Ectodermal cell (in vitro differentiated cells): ENCODE data around the gene HEXIM2.

ENCODE experiments used
- H3K27ac ChIP-seq: 2 replicates; pipeline ENCODE4 v1.7.0; 2013; ENCODE audit warnings: mild to moderate bottlenecking, low read depth, low read length; ENCODE audit not compliant: insufficient read depth, poor library complexity, severe bottlenecking
- H3K27me3 ChIP-seq: 2 replicates; pipeline ENCODE4 v1.7.0; 2013; ENCODE audit warnings: mild to moderate bottlenecking, low read length; ENCODE audit not compliant: insufficient read depth, control insufficient read depth, poor library complexity, severe bottlenecking
- H3K36me3 ChIP-seq: one replicate; pipeline ENCODE4 v1.7.0; 2013; ENCODE audit warnings: low read length; ENCODE audit not compliant: control insufficient read depth, insufficient read depth
- H3K4me1 ChIP-seq: one replicate; pipeline ENCODE4 v1.7.0; 2013; ENCODE audit warnings: low read length; ENCODE audit not compliant: control insufficient read depth, insufficient read depth
- H3K4me3 ChIP-seq: 2 replicates; pipeline ENCODE4 v1.7.0; 2013; ENCODE audit warnings: low read depth, low read length, control low read depth; ENCODE audit not compliant: insufficient read depth
- H3K9me3 ChIP-seq: 2 replicates; pipeline ENCODE4 v1.7.0; 2013; ENCODE audit warnings: mild to moderate bottlenecking, low read length, moderate library complexity; ENCODE audit not compliant: control insufficient read depth
- WGBS, 2 experiments: methylation state at CpG; one replicate each; pipeline ENCODE4 v1.1.7; 2013; ENCODE audit warnings: missing lambda C conversion rate in 2 of 2; 5-methylcytosine and 5-hydroxymethylcytosine counted together

Gene HEXIM2

GRCh38 chr17:45170931-45171337, 9.3 kb downstream of the HEXIM2 start:
- H3K27ac ChIP-seq: peak overlapping the region; percentile 86
- H3K4me1 ChIP-seq: peaks cover 29% of the 10 kb centered on the region
- no peak overlapping the region for H3K4me3 ChIP-seq
- no peaks in the 10 kb centered on the region for H3K36me3 ChIP-seq
- WGBS, 2 experiments: 80 to 87% methylated on average over 5 of the region's 5 CpGs
- no peaks in the 10 kb centered on the region for H3K9me3 ChIP-seq
- H3K27me3 ChIP-seq: no peaks in the 10 kb centered on the region

- Histone ChIP-seq H3K27ac (peak overlapping the region; percentile 86), H3K36me3 (no peaks in the 10 kb centered on the region), H3K4me1 (peaks cover 33% of the 10 kb centered on the region), H3K27me3 (no peaks in the 10 kb centered on the region), H3K4me3 (no peak overlapping the region), H3K9me3 (no peaks in the 10 kb centered on the region)
- WGBS, 2 experiments: 32 to 34% methylated on average over 20 of the region's 20 CpGs
Observed at GRCh38 chr17:45171338-45172231, 9.9 kb downstream of the HEXIM2 start.

GRCh38 chr17:45172232-45172540, 10.5 kb downstream of the HEXIM2 start:
- Histone ChIP-seq H3K36me3 (no peaks in the 10 kb centered on the region), H3K9me3 (no peaks in the 10 kb centered on the region), H3K4me3 (no peak overlapping the region), H3K4me1 (peaks cover 33% of the 10 kb centered on the region), H3K27me3 (no peaks in the 10 kb centered on the region), H3K27ac (peak overlapping the region; percentile 86)
- whole genome bisulfite sequencing, 2 experiments: 64 to 66% methylated on average over 5 of the region's 5 CpGs

- H3K27ac ChIP-seq: peak overlapping the region; percentile 86
- 51 to 52% methylated on average over 10 of the region's 10 CpGs for WGBS, 2 experiments
- H3K4me3 ChIP-seq: no peak overlapping the region
Observed at GRCh38 chr17:45172541-45173286, 11.0 kb downstream of the HEXIM2 start.

GRCh38 chr17:45175759-45176115, 14.1 kb downstream of the HEXIM2 start:
- H3K4me1 ChIP-seq: peaks cover 29% of the 10 kb centered on the region
- H3K4me3 ChIP-seq: no peak overlapping the region
- H3K27ac ChIP-seq: no peak overlapping the region
- no peaks in the 10 kb centered on the region for H3K36me3 ChIP-seq
- H3K27me3 ChIP-seq: no peaks in the 10 kb centered on the region
- WGBS, 2 experiments: 89 to 94% methylated on average over 3 of the region's 3 CpGs
- H3K9me3 ChIP-seq: no peaks in the 10 kb centered on the region

More at GRCh38 chr17:45172541-45173286, 11.0 kb downstream of the HEXIM2 start:
- Histone ChIP-seq H3K9me3 (no peaks in the 10 kb centered on the region), H3K36me3 (no peaks in the 10 kb centered on the region), H3K4me1 (peaks cover 33% of the 10 kb centered on the region), H3K27me3 (no peaks in the 10 kb centered on the region)

- Histone ChIP-seq H3K27ac (no peak overlapping the region), H3K4me3 (no peak overlapping the region), H3K27me3 (no peaks in the 10 kb centered on the region), H3K9me3 (no peaks in the 10 kb centered on the region), H3K4me1 (peaks cover 11% of the 10 kb centered on the region), H3K36me3 (no peaks in the 10 kb centered on the region)
- WGBS, 2 experiments: 91 to 92% methylated on average over 7 of the region's 7 CpGs
Observed at GRCh38 chr17:45177563-45177962, 15.9 kb downstream of the HEXIM2 start.

GRCh38 chr17:45184144-45184543, 22.5 kb downstream of the HEXIM2 start:
- Histone ChIP-seq H3K36me3 (no peaks in the 10 kb centered on the region), H3K27me3 (no peaks in the 10 kb centered on the region), H3K4me1 (no peaks in the 10 kb centered on the region), H3K27ac (no peak overlapping the region), H3K9me3 (no peaks in the 10 kb centered on the region), H3K4me3 (no peak overlapping the region)
- WGBS, 2 experiments: 91 to 92% methylated on average over 5 of the region's 5 CpGs

GRCh38 chr17:45186801-45187354, 25.2 kb downstream of the HEXIM2 start:
- 93 to 97% methylated on average over 7 of the region's 7 CpGs for WGBS, 2 experiments
- H3K36me3 ChIP-seq: no peaks in the 10 kb centered on the region

GRCh38 chr17:45189009-45189408, 27.3 kb downstream of the HEXIM2 start:
- 68 to 95% methylated on average over 1 to 2 of the region's 2 CpGs for WGBS, 2 experiments
- Histone ChIP-seq H3K9me3 (no peaks in the 10 kb centered on the region), H3K4me3 (no peak overlapping the region), H3K27me3 (no peaks in the 10 kb centered on the region), H3K4me1 (no peaks in the 10 kb centered on the region), H3K36me3 (no peaks in the 10 kb centered on the region), H3K27ac (no peak overlapping the region)

More at GRCh38 chr17:45186801-45187354, 25.2 kb downstream of the HEXIM2 start:
- H3K4me3 ChIP-seq: no peak overlapping the region
- H3K4me1 ChIP-seq: no peaks in the 10 kb centered on the region
- H3K27ac ChIP-seq: no peak overlapping the region
- H3K9me3 ChIP-seq: no peaks in the 10 kb centered on the region
- no peaks in the 10 kb centered on the region for H3K27me3 ChIP-seq
